RPMI7951 (cell line): ENCODE results near the gene PPL. TPM values are rescaled to one million over a fixed set of nuclear protein-coding genes. Genes with fewer than 3 reads are reported as not detected.

Experiments
- total RNA-seq: library from RNA; depleted of rRNA; stranded (reverse); fragments of >200 nt; shearing (Covaris generic); gene quantifications from 2 replicates; pipeline ENCODE4 v1.2.3, GENCODE V29; 2014; rRNA removed

The PPL gene
- total RNA-seq, 1 experiment from 2014 or later, result 0.12 TPM

Other genes with a start within 250 kb of the PPL start
- gene NUDT16L1, start 243.6 kb downstream of the PPL start, total RNA-seq, result 28.7 and 45.3 TPM in 2 replicates
- gene ANKS3, start 202.9 kb downstream of the PPL start, total RNA-seq, result 8.9 and 10.6 TPM in 2 replicates
- gene DNAAF8, start 202.6 kb downstream of the PPL start, total RNA-seq, result 0.36 and 0.49 TPM in 2 replicates
- 5.2 and 5.4 TPM in 2 replicates for gene ZNF500, start 170.0 kb downstream of the PPL start, total RNA-seq
- not detected in 2 replicates for gene SEPTIN12, start 148.8 kb downstream of the PPL start, total RNA-seq
- not detected in 2 replicates for gene SMIM22, start 141.8 kb downstream of the PPL start, total RNA-seq
- 13.1 and 16.9 TPM in 2 replicates for gene ROGDI, start 134.5 kb downstream of the PPL start, total RNA-seq
- gene GLYR1, start 89.9 kb downstream of the PPL start, total RNA-seq, result 17.8 and 21.4 TPM in 2 replicates
- gene UBN1, start 89.7 kb downstream of the PPL start, total RNA-seq, result 16.5 and 19.7 TPM in 2 replicates
- not detected in 2 replicates for gene SEC14L5, start 21.2 kb upstream of the PPL start, total RNA-seq
- gene NAGPA, start 96.8 kb upstream of the PPL start, total RNA-seq, result 11.8 and 13.9 TPM in 2 replicates
- gene C16orf89, start 128.8 kb upstream of the PPL start, total RNA-seq, result not detected in 2 replicates
- gene ALG1, start 134.7 kb upstream of the PPL start, total RNA-seq, result 13.1 and 22.7 TPM in 2 replicates
- gene EEF2KMT, start 160.6 kb upstream of the PPL start, total RNA-seq, result 7.4 and 10.7 TPM in 2 replicates